Embryonic facial prominence (tissue), 1 donor: Measurements from ENCODE around the gene LRRC75B.
"Not testable (repeated sequence)": the region's sequence is repeated elsewhere in the genome, so short reads cannot be mapped to it uniquely, and the experiment has no call there.

Source experiments
- DNase-seq: peaks from one replicate; pipeline ENCODE4 v3.0.0-alpha.2; 2016; ENCODE audit errors: extremely low spot score

LRRC75B gene, protein sequence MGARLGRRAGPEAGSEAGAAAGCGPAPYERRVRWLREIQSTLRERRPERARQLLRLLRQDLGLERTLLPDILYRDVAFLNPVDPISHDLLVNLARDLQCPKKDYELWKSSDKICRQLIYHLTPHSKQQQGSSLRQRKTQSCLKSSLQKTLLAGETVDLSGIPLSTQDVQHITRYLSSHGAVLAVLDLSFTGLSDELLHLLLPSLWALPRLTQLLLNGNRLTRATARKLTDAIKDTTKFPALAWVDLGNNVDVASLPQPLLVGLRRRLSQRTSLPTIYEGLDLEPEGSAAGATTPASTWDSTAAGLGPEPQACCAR

DNA sequence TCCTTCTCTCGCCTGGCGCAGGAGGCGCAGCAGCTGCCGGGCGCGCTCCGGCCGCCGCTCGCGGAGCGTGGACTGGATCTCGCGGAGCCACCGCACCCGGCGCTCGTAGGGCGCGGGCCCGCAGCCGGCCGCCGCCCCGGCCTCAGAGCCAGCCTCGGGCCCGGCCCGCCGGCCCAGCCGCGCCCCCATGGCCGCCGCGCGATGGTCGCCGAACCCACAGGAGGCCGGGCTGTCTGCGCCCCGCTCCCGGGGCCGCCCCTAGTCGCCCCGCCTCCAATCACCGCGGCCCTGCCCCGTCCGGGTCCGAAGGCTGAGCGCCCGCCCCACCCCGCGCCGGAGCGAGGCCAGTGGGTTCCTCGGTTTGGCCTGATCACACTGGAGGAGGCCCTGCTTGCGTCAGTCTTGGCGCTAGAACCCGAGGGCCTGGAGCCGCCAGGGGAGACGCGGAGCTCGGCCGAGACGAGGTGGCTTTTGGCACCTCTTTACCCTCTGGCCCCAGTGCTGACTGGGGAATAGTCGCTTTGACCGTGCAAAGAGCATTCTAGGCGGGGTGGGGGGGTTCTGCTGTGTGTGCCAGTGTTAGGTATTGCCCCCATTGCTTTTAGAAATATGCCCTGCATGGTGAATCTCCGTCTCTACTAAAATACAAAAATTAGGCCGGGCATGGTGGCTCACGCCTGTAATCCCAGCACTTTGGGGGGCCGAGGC lies at the start of gene LRRC75B:
LRRC75B (minus strand) TSS at position 223 of the 708 bp plus-strand sequence; CDS start at position 189, 34 bp downstream.
- DNase-seq = no peak

DNA sequence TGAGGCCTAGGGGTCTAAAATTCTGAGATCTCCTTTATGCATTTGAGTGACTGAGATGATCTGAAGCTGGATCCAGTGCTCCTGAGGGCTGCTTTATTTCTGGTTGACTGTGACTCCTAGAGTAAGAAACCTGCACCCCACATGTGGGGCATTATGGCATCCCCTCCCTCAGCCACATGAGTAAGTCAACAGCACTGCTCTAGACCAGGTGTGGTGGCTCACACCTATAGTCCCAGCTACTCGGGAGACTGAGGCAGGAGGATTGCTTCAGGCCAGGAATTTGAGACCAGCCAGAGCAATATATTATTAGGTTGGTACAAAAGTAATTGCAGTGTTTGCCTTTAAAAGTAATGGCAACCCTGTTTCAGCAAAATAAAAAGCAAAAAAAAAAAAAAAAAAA lies 49.4 kb upstream of the LRRC75B start:
- not testable (repeated sequence) for DNase-seq

DNA sequence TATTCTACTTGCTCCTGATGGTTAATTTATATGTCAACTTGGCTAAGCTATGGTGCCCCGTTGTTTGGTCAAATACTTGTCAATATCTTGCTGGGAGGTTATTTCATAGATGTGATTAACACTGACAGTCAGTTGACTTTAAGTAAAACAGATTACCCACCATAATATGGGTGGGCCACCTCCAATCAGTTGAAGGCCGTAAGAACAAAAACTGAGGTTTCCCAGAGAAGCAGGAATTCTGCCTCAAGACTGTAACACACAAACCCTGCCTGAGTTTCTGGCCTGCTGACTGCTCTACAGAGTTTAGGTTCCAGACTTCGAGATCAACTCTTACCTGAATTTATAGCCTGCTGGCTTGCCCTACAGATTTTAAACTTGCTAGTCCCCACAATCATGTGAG lies 43.6 kb upstream of the LRRC75B start:
- DNase-seq = not testable (repeated sequence)

DNA sequence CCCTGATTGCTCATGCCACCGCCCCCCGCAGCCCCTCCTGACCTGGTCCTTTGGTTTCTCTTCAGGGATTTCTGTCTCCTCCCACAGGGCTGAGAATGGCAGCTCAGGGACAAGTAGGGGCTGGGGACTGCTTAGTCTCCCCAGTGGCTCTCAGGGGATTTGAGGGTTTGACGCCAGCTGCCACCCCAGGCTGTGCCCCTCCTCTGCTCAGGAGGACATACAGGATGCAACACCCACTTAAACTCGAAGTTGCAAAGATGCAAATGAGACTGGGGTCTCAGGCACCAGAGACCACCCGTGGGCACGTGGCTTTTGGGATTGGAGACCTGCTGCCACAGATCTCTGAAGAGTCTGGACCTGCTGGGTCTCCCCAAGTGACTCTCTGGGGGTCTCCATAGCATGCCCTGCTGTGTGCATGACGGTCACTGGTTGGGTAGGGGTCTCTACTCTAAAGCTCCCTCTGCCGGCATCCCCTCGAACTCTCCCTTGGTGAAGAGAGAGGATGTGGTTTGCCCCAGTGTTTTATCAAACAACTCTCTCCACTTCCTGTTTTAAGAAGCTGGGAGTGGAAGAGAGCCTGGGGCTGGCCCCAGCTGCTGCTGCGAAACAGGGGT lies 42.0 kb upstream of the LRRC75B start:
- DNase-seq = not testable (repeated sequence)

DNA sequence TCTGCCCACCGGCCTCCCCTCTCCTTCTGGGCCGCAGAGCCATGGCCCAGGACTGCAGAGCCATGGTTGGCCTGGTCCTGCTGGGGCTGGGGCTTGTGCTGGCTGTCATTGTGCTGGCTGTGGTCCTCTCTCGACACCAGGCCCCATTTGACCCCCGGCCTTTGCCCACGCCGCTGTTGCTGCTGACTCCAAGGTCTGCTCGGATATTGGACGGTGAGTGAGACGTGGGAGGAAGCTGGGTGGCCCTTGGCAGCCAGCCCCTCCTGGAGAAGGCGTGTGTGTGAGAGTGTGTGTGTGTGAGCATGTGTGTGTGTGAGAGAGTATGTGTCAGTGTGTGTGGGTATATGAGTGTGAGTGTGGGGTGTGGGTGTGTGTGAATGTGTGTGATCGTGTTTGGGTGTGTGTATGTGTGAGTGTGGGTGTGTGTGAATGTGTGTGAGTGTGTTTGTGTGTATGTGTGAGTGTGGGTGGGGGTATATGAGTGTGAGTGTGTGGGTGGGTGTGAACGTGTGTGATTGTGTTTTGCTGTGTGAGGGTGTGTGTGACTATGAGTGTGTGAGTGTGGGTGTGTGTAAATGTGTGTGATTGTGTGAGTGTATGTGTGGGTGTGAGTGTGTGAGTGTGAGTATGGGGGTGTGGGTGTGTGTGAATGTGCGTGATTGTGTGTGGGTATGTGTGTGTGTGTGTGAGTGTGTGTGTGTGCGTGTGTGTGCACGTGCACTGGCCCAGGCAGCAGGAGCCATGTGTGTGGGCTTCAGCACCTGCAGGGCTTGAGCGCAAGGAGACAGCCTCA lies 40.6 kb upstream of the LRRC75B start:
- DNase-seq = not testable (repeated sequence)

DNA sequence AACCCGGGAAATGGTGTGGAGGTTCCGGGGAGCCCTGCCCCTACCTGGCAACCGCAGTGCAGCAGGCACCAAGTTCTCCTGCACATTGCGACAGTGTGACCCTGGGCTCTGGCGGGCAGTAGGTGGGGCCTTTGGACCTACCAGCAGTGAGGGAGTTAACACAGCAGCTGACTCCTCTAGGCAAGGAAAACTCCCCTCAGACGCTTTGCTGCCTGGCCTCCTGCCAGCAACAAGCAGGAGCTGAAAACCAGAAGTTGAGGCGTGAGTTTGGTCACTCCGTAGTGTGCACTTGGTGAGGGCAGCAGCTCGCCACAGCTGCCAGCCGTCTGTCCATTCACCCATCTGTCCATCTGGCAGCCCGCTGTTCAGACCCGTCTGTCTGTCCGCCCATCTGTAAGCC lies 39.8 kb upstream of the LRRC75B start:
- not testable (repeated sequence) for DNase-seq

DNA sequence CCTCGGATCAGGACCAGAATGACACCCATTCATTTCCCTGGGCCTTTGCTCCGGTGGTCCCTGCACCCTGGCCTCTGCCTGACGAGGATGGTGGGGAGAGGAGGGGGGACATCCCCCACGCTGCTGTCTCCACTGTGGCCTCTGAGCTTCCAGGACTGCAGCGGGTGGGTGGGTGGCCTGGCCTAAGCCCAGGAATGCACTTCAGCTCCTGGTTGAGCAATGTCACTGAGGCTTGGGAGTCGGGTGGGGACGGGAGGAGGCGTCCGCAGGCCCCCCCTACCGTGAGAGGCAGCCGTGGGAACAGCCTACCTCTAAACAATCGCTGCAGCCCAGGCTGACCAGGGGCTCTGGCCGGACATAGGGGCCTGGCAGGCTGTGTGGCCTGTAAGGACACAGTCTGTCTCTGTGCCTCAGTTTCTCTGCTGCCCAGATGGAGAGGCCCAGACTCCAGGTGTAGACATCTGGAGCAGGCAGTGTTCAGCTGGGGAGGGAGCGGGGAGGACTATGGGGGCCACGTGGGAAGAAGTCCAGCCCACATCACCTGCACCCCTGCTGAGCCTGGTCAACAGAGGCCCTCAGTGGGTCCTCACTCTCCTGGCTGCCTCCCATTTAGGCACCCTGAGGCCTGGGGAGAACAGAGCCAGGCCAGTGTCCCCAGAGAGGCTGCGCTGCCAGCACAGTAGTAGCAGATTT lies 38.7 kb upstream of the LRRC75B start:
- not testable (repeated sequence) for DNase-seq

DNA sequence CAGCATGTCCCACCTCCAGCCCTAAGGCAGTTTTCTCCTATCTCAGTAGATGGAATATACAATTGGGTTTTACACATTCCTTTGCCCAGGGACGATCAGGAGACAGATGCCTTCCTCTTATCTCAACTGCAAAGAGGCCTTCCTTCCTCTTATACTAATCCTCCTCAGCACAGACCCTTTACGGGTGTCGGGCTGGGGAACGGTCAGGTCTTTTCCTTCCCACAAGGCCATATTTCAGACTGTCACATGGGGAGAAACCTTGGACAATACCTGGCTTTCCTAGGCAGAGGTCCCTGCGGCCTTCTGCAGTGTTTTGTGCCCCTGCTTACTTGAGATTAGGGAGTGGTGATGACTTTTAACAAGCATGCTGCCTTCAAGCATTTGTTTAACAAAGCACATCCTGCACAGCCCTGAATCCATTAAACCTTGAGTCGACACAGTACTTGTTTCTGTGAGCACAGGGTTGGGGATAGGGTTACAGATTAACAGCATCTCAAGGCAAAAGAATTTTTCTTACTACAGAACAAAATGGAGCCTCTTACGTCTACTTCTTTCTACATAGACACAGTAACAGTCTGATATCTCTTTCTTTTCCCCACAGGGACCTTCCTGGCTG lies 38.0 kb upstream of the LRRC75B start:
- not testable (repeated sequence) for DNase-seq

DNA sequence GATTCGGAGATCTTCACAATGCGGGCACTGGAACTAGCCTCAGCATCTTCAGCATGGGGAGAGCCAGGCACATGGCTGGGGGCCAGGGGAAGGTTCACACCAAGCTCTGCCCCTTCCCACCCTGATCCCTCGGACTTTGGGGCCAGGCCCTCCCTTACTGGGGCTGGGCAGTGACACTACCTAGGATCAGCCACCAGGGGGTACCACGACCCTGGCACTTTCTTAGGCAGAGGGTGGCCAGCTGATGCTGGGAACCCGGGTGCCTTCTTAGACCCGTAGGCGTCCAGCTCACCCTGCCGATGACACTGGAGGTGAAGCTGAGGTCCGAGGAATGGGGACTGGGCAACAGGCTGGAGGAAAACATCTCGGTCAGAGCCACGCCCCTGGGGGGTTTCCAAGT lies 36.2 kb upstream of the LRRC75B start:
- DNase-seq = not testable (repeated sequence)

DNA sequence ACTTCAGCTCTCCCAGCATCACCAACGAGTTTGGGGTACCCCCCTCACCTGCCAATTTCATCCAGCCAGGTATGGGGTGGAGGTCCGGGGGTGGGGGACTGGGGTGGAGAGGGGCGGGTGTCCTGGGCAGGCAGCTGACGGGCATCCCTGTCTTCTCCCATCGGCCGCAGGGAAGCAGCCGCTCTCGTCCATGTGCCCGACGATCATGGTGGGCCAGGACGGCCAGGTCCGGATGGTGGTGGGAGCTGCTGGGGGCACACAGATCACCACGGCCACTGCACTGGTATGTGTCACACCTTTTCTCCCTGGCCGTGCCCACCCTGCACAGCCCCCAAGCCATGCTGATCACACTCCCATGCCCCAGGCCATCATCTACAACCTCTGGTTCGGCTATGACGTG lies 35.0 kb upstream of the LRRC75B start:
- not testable (repeated sequence) for DNase-seq

DNA sequence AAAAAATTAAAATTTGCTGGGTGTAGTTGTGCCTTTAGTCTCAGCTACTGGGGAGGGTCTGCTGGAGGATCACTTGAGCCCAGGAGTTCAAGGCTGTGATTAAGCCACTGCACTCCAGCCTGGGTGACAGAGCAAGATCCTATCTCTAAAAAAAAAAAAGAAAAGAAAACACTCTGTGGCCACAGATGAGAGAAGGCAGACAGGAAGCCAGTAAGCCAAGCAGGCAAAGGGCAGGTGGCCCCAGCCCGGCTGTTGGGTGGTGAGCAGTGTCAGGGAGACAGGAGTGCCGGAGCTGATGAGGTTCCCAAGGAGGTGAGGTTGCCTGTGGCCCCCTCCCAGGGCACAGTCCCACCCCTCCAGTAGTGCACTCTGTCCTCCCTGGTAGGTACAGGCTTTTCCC lies 29.7 kb upstream of the LRRC75B start:
- DNase-seq = not testable (repeated sequence)

DNA sequence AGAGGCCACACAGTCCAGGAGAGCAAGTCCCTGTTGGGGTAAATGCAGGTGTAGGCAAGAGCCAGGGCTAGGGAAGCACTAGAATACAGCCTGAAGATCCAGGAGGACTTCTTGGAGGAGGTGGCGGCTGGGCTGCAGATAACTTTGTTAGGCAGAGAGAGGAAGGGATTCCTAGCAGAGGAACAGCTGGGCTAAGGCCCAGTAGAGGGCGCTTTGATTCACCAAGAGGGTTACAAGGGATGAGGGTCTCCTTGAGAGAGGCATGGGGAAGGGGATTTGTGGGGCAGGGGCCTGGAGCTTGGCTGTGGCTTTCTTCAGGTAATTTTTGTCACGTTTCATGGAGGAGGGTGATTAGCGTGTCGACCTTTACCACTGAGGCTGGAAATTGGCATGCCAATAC lies 28.4 kb upstream of the LRRC75B start:
- DNase-seq = not testable (repeated sequence)

DNA sequence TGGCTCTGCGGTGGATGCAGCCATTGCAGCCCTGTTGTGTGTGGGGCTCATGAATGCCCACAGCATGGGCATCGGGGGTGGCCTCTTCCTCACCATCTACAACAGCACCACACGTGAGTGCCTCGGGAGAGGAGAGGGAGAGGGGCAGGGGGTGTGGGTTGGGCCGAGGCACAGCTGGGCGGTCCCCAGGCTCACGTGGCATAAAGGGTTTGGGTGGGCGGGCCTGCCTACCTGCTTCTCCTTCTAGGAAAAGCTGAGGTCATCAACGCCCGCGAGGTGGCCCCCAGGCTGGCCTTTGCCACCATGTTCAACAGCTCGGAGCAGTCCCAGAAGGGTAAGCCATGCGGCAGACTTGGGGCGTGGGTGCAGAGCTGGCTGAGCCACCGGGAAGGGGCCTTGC lies 21.9 kb upstream of the LRRC75B start:
- not testable (repeated sequence) for DNase-seq

DNA sequence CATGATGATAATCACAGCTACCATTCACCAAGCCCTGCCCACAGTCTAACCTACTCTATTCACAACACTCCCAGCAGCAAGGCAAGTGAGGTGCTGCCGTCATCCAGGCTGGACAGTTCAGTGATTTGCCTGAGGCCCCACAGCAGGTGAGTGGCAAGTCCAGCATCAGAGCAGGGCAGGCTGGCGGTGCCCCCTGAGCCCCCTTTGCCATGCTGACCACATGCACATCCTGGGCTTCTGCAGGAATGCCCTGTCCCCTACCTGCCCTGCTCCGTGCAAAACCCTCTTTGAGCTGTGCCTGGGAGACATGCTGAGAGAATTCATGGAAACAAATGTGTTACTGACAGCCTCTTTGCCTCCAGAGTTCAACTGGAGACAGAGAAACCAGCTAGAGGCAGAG lies 17.0 kb upstream of the LRRC75B start:
- DNase-seq = not testable (repeated sequence)

DNA sequence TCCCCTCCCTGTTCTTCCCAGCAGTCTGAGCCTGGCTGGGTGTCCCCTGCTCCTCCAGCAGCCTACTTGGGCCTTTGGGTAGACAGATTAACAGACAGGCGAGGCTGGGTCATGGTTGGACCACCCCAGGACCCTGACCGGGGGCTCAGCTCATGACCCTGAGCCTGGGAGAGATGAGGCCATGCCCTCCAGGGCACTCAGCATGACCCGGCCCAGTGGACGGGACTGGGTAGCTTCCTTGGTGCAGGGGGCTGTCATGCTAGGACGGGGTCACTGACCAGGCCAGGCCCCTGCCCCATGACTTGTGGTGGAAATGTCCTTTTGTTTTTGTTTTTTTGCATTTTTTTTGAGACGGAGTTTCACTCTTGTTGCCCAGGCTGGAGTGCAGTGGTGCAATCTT lies 15.5 kb upstream of the LRRC75B start:
- DNase-seq = not testable (repeated sequence)

DNA sequence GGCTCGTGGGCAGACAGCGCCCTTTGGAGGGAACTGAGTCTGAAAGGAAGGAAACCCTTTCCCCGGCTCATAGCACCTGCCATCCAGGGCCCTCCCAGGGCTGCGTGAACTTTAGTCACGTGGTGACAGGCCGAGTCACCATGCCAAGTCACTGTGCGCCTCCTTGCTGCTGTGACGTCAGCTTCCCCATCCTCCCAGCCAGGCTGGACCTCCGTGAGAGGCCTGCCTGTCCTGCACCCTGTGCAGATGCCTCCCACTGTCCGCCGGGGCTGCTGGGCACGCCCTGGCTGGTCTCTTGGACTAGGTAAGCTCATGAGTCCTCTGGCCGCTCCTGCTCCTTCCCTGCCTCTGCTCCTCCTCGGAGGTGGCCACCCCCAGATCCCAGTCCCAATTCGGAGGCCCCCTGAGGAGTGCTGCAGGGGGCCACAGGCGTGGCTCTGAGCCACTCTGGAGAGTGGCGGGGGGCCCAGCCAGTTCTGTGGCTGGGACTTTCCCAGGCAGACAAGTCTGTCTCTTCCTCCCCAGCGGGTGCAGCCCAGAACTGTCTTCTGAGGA lies 14.6 kb upstream of the LRRC75B start:
- not testable (repeated sequence) for DNase-seq

DNA sequence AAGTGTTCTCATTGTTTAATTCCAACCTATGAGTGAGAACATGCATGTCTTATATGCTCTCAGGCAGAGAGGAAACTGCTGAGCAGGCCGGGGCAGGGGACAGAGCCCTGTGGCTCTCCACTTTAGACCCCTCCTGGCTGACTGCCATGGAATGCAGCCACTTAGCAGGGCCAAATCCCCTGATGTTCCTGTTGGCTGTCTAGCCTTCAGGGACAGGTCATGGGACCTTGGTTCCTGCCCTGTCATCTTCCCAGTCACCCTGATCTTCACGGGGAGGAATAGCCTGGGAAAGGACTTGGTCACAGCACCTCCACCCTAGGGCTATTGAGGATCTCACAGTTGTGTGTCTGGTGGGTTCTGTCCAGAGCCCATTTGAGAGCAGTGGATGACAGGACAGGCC lies 13.5 kb upstream of the LRRC75B start:
- not testable (repeated sequence) for DNase-seq

DNA sequence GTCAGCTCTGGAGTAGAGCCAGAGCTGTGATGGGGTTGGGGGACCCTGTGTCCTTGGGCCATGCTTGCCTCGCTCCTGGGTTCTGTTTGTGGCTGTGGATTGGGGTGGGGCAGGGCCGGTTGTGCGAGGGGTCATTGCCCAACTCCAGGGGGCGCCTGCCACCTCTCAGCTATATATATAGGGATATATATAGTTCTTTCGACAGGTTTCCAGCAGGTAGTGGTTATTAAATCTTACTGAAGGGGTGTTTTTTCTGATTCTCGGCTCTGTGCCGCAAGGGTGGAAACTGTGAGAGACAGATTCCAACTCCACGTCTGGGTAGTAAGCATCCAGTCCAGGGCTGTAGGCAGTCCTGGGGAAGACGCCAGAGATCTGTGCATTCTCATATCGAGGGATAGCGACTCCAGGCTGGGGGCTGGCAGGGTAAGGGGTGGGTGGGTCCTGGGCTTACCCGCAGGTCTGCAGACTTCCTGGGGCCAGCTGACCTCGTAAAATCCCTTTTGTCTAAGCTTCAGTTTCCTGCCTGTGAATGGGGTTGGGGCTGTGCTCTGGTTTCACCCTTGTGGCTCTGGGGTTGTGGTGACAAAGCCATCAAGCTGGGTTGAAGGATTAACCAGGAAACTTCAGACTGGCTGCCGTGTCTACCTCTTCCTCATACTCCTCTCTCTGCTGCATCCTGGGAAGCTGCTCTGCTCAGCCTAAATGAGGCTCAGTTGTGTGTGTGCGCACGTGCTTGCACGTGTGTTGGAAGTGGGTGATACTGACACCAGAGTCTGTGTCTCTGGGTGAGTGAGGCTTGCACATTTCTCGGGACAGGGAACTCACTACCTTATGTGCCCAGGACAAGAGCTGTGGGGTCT lies 11.1 kb upstream of the LRRC75B start:
- DNase-seq = not testable (repeated sequence)
